Medulla oblongata (tissue), 1 donor: ENCODE measurements around the gene CSF3.

Source experiments
- DNase-seq: peaks from one replicate; pipeline ENCODE4 v3.0.0-alpha.2; 2015; ENCODE audit errors: extremely low spot score

Gene CSF3, protein sequence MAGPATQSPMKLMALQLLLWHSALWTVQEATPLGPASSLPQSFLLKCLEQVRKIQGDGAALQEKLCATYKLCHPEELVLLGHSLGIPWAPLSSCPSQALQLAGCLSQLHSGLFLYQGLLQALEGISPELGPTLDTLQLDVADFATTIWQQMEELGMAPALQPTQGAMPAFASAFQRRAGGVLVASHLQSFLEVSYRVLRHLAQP

DNA sequence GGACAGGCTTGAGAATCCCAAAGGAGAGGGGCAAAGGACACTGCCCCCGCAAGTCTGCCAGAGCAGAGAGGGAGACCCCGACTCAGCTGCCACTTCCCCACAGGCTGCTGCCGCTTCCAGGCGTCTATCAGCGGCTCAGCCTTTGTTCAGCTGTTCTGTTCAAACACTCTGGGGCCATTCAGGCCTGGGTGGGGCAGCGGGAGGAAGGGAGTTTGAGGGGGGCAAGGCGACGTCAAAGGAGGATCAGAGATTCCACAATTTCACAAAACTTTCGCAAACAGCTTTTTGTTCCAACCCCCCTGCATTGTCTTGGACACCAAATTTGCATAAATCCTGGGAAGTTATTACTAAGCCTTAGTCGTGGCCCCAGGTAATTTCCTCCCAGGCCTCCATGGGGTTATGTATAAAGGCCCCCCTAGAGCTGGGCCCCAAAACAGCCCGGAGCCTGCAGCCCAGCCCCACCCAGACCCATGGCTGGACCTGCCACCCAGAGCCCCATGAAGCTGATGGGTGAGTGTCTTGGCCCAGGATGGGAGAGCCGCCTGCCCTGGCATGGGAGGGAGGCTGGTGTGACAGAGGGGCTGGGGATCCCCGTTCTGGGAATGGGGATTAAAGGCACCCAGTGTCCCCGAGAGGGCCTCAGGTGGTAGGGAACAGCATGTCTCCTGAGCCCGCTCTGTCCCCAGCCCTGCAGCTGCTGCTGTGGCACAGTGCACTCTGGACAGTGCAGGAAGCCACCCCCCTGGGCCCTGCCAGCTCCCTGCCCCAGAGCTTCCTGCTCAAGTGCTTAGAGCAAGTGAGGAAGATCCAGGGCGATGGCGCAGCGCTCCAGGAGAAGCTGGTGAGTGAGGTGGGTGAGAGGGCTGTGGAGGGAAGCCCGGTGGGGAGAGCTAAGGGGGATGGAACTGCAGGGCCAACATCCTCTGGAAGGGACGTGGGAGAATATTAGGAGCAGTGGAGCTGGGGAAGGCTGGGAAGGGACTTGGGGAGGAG, at the start of gene CSF3:
CSF3 (plus strand) TSS at position 436 of the 993 bp plus-strand sequence; CDS start at position 471, 35 bp downstream.
- DNase-seq: no peak

DNA sequence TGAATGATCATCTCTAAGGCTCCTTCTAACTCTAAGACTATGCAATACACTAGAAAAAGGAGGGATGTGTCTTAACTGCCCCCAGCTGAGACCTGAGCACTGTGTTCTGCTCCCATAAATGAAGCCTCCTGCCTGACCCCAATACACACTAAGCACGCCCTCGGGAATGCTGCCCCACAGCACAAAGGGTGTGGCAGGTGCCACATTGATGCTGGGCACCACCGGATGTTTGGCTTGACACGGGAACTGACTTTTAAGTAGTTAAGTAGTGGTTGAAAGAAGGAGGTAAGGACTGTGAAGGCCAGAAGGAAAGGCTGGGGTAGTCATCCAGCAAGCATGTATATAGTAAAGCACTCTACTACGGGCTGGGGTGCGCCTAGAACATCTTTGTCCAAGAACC, 48.5 kb upstream of the CSF3 start:
- no peak for DNase-seq

DNA sequence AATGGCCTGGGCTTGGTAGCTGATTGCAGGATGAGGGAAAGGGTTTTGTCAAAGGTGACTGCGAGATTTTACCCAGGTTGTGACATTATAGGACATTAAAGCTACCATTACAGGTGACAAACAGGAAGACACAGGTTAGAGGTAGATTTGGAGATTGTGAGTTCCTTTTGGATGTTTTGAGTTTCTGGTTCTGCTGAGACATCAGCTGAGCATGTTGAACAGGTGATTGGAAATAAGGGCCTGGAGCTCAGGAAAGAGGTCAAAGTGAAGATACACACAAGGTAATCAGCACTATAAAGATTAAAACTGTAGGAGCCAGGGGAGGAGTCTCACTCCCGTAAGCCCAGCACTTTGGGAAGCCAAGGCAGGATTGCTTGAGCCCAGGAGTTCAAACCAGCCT, 46.5 kb upstream of the CSF3 start:
- DNase-seq: no peak

DNA sequence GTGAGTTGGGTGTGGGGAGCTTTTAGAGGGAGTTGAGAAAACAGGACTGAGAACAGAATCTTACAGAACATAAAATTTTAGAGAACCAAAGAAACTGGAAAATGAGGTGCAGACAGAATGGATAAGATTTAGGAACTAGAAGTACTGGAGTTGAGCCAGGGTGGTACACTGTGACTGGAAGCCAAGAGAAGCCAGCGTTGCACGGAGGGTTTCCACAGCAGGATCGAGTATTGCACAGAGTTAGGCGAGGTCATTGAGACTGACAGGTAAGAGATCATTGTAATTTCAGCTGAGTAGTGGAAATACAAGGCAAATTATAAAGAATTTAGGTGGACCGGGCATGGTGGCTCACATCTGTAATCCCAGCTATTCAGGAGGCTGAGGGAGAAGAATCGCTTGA, 45.9 kb upstream of the CSF3 start:
- peak; percentile 31 for DNase-seq

DNA sequence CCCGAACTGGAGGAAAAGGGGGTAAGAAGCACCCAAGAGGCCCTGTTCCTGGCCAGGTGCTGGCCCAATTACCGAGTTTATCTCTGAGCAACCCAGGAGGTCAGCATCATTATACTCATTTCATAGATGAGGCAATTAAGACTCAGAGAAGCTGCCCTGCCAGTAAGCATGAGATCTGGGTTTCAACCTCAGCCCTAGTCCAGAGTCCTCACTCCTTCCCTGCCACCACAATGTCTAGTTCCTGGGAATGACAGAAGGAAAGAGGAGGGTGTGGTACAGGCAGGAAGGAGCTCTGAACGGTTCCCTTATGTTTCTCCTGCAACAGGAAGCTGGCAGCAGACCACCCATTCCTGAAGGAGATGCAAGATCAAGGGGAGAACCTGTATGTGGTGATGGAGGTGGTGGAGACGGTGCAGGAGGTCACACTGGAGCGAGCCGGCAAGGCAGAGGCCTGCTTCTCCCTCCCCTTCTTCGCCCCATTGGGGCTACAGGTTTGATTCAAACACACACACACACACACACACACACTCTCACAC, 45.0 kb upstream of the CSF3 start:
- no peak for DNase-seq

DNA sequence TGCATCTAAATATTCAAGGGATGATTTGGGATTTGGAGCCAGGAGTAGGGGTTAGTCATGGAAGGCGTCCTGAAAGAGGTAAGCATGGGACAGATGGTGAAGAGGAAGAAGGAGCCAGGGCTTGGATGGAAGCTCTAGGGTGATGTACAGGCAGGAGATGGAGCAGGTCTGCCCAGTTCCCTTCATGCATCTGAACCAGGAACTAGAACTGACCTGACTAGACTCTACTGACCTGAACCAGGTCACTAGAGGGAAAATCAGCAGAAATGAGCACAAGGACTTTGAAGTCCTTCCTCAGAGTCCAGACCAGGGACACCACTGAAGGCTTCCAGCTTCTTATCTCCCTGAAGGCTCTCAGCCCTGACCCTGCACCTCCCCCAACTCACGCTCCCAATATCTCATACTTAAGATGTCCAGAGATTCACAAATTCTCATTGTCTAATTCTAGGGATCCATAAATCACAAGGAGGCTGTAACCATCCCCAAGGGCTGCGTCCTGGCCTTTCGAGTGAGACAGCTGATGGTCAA, 44.1 kb upstream of the CSF3 start:
- no peak for DNase-seq

DNA sequence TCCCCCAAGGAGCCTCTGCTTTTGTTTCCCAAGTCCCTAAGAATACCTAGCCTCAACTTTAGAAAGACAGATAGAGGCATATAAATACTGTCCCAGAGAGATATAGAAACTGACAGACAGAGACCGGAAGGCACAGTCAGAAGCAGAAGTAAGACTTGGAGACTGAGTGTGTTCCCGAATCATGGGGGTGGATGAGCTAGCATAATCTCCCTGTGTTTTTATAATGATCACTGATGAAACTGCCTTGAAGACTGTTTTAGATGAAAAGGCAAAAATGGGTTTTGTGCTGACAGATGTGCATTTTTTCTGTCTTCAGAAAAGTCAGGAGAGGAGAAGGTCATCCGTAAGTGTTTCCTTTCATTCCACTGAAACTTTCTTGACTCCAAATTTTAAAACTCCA, 43.0 kb upstream of the CSF3 start:
- DNase-seq: peak; percentile 20

DNA sequence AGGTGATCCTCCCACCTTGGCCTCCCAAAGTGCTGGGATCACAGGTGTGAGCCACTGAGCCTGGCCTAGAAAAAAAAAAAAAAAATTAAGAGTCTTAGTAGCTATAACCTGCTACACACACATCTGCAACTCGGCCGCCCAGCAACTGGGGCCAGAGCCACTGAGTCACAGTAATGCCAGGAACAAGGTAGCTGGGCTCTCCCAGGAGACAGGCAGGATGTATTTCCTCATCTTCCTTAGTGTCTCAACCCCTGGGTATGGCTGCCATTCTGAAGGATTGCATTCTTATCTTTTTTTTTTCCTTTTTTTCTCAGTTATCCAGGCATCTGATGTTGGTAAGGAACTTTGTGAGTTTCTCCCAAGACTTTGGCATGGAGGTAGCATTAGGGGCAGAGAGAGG, 41.7 kb upstream of the CSF3 start:
- DNase-seq: no peak

DNA sequence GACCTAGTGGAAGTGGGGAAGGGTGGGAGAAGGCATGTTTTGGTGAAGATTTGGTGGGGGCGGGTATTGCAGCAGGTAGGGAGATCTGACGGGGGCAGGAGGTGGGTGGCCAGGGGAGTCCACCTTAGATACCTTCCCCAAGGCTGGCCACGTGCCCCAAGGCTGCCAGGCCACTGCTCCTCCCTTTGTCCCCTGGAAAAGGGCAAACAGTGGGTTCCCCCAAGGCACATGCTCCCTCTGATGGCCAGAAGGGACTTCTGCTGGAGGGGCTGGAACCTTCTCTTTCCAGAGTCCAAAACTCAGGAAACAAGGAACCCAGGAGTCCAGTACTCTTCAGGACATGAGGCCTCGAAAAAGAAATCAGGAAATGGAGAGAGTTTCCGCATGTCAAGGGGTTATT, 40.8 kb upstream of the CSF3 start:
- DNase-seq: no peak

DNA sequence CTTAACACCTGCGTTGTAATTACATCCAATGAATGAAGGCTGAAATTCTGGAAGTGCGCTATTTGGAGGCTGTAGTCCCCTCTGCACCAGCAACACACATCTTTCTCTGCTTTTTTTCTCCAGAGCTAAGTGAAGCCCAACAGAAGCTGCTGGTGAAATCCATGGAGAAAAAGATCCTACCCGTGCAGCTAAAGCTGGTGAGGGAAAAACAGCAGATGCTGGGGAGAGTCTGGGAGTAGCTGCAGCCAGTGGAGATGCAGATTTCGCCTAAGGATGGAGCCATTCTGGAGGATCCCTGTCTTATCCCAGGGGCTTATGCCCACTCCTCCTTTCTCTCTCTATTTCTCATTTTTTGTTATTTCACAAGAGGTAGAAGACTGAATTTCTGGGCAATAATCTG, 39.4 kb upstream of the CSF3 start:
- no peak for DNase-seq

DNA sequence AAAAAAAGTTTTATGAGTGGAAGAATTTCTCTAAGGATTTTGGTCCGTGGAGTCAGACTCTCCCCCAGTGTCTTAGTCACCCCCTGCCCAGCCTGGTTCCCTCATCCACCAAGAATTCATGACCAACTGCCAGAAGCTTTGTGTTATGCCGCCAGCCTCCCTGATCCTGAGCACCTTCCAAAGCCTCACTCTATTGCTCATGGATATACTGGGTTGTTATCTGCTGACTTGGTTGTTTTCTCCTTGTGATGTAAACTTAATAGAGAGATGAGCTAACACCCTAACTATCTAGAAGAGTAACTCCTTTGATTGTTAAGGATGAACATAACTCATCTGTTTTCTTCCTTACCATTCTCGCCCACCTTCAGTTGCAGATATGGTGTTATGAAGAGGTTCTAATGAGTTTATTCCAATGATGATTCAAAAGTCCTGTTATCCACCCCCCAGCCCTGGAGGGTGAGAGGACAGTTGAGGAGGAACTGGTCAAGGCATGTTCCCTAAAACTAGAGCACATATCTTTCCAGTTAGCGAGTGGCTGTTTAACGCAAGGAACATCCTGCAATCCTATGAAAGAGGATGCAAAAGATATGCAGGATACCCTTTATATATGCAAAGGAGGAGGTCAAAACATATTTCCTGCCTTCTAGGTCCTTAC, 36.1 kb upstream of the CSF3 start:
- peak; percentile 7 for DNase-seq

DNA sequence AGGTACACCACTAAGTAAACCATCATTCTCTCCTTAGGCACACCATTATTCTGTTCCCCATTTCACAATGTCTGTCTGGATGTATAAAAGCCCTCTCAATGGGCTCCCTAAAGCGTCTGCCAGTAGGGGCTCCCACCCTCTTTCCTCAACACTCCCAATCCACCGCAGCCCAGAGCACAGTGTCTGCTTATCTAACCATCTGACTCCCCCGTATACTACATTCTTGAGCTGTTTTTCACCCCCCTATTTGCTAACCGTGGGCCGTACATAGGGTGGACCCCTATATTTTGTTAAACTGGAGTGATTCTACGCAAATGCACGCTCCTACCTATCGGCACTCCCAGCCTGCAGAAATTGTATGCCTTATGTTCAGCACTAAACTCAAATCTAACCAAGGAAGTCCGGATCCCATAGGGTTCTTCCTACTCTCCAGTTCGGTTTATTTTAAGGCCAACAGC, 35.3 kb upstream of the CSF3 start:
- no peak for DNase-seq

DNA sequence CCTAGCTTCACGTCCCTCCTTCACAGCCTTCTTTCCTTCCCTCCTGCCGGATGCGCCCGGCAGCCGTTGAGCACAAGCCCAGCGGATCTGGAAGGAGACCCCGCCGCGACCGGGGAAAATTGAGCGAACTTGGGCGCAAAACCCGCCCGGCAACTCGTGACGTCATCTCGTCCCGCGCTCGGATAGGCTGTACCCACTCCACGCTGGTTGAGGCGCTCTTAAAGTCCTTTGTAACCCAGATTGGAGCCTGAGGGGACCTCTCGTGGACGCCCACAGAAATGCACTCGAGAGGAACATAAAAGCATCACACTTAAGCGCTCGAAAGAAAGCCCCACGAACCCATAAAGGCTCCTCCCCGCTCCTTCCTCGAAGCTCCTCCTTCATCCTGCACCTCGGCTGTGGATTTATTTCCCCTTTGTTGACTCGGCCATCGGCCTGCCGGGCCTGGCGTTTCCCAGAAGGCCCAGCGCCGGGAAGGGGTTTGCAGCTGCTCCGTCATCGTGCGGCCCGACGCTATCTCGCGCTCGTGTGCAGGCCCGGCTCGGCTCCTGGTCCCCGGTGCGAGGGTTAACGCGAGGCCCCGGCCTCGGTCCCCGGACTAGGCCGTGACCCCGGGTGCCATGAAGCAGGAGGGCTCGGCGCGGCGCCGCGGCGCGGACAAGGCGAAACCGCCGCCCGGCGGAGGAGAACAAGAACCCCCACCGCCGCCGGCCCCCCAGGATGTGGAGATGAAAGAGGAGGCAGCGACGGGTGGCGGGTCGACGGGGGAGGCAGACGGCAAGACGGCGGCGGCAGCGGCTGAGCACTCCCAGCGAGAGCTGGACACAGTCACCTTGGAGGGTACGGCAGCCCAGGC, 34.7 kb upstream of the CSF3 start, which contains the start of gene PSMD3:
PSMD3 (plus strand) TSS at position 457 of the 856 bp plus-strand sequence; CDS start at position 621, 164 bp downstream.
- DNase-seq: peak; percentile 100

DNA sequence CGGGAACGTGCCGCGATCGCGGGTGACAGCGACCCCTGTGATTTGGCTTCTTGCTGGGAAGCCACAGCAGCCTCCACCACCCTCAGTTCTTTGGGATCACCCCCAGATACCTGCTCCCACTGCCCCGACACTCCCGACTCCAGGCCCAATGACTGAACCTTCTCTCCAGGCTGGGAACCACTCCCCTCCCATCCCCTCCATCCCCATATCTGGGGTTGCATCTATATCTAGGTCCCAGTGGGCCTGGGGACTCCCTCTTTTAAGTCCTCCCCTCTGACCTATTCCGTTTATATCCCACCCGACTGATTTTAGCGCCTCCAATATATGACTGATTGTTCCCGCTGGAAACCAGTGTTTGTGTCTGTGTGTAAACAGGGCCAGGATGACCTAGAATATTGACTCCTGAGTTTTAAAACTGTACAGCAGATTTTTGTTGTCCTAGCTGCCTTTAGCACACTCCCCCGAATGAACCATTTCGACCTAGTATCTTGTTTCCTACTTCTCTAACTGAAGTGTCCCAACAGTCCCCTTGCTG, 34.0 kb upstream of the CSF3 start:
- peak; percentile 7 for DNase-seq

DNA sequence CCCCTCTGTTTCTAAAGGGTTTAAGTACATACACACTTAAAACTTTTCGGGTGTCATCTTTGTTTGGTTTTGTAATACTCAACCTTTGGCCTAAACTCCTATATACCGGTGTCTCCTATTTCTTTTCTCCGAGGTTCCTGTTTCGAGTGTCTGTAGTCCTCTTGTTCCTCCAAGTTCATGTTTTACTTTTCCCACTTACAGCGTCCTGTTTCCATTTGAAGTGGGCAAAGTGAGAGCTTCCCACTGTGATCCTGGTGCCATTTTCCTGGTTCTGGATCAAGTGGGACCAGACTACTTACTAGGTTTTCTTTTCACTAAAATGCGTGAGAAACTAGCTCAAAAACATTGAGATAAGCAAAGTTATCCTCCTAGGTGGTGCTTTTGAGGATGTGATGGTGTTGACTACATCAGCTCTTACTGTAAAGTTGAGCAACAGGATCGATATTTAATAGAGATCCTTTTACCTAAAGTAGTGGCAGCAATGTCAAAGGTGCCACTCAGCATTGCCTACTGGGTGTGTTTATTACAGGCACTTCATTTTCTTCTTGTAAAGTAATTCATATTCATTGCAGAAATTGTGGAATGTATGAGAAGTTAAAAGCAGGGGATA, 33.4 kb upstream of the CSF3 start:
- DNase-seq: peak; percentile 12

DNA sequence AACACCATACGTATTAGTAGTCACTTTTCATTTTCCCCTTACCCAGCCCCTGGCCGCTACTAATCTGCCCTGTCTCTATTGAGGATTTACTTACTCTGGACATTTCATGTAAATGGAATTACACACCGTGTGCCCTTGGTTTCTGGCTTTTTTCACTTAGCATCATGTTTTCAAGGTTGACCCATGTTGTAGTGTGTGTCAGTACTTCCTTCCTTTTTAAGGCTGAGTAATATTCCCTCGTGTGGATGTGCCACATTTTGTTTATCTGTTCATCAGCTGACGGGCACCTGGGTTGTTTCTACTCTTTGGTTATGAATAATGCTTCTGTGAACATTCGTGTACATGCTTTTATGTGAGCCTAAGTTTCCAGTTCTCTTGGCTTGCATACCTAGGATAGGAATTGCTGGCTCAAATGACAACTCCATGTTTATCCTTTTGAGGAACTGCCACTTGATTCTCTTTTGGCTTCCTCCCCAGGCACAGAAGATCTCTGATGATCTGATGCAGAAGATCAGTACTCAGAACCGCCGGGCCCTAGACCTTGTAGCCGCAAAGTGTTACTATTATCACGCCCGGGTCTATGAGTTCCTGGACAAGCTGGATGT, 26.9 kb upstream of the CSF3 start:
- DNase-seq: no peak

DNA sequence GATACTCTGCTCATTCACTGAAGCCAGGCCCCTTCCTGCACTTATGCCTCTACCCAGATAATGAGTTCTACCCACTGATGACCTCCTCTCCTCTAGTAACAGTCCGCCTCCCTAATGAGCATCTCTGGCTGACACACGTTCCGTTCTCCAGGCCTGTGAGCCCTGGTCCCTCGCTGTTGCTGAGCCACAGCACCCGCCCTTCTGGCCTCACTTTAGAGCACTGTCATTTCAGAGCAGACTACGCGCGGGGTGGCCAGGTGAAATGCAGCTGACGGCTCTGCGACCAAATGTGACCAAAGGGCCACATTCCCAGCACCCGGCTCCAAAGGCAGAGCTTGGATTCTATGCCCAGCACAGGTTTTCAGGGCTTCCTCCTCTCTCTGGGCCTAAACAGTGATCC, 20.8 kb upstream of the CSF3 start:
- DNase-seq: no peak

DNA sequence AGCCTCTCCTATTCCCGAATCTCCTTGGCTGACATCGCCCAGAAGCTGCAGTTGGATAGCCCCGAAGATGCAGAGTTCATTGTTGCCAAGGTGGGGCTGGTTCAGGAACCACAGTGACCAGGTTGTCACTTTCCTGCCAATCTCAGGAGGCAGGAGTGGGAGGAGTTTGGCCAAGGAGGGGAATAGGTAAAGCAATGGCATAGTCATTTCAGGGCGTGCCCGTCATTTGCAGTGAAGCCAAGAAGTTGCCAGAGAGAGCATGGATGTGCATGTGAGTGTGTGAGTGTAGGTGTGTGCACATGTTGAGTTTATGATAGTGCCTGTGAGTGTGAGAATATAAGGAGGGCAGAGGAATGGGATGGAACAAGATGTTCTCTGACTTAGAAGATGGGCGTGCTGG, 19.8 kb upstream of the CSF3 start:
- DNase-seq: no peak

DNA sequence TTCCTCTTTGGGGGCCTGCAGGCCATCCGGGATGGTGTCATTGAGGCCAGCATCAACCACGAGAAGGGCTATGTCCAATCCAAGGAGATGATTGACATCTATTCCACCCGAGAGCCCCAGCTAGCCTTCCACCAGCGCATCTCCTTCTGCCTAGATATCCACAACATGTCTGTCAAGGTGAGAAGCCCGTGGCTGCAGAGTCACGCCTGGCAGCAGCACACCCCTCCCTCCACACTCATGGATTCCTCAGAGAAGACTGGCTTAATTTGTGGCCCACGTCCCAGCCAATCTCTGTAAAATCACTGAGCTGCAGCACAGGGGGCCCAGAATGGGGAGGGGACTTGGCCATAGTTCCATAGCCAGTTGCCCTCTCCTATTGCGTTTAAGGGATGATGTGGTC, 19.1 kb upstream of the CSF3 start:
- no peak for DNase-seq

DNA sequence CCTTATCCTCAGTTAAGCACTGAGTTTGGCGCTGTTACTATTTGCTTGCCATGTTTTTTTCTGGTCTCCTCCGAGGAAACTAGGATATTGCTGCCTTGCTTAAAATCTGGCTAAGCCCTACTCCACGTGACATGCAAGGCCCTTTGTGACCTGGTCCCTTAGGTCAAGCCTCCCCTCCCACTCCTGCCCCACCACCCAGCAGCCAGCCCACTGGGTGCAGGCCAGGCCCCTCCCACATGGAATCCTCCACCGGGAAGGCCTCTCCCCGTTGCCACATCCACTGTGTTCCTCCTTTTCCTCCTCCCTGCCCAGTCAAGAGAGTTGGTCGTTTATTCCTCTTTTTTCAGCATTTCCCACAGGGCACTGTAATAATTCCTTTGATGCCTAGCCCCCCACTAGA, 18.4 kb upstream of the CSF3 start:
- no peak for DNase-seq
